Stimulated activated CD4-positive, alpha-beta T cell treated with anti-CD3 and anti-CD28 coated beads, Interleukin-12 subunit alpha, Interleukin-12 subunit beta, amount 100 ng/mL, for 4 hours (primary cell): ENCODE results near the gene OPN4.

Source experiments
- DNase-seq: peaks from one replicate; pipeline ENCODE4 v3.0.0-alpha.2; 2020

OPN4 gene

GRCh38 chr10:86663576-86664339 is 9.4 kb downstream of the OPN4 start:
- no peak for DNase-seq

DNA sequence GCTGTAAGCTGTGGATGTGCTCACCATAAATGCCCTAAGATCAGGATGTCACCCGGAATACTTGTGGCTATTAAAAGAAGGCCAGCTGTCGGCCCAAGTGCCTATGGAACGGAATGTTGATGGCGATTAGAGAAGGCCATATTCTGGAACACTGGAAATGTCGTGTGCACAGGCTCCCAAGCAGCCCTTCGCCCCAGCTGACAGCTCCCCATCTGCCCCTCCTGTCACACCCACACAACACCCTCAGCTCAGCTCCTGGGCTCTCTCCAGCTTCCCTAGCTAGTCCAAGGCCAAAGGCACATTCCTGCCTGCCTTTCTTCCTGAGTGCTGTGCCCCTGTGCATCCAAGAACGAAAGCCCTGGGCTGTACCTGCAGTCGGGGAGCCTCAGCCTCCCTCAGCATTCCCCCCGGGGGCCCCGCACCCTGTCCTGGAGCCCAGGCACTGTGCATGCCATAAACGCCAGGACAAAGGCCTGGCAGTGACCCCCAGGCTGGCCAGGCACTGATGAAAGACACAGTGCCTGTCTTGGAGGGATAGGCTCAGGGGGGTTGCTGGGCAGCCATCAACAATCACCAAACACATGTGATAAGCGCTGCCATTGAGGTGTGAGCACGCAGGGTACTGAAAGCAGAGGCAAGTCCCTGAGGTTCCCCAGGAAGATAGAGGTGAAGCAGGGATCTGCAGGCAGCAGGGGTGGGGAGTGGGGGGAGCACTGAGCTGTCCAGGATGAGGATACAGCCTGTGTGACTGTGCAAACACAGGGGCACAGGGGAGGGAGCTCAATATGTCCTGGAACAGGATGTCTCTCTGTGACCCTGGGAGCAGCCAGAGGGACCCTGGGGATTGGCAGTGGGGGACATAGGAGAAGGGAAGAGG is 10.2 kb downstream of the OPN4 start:
- no peak for DNase-seq

DNA sequence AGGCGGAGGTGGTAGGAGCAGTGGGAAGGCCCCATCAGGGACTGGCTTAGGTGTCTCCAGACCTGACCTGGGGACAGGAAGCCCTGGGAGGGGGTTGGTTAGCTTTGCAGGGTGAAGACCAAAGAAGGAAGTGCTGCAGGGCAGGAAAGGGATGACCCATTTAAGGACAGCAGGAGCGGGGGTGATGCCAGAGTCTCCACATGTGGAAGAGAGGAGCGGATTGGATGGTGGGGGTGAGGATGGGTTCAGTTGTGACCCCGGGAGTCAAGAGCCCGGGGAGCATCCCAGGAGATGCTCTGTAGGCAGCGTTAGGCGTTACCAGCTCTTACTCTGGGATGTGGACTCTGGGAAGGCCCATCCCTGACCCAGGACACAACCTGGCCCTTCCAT is 10.9 kb downstream of the OPN4 start:
- DNase-seq = no peak

DNA sequence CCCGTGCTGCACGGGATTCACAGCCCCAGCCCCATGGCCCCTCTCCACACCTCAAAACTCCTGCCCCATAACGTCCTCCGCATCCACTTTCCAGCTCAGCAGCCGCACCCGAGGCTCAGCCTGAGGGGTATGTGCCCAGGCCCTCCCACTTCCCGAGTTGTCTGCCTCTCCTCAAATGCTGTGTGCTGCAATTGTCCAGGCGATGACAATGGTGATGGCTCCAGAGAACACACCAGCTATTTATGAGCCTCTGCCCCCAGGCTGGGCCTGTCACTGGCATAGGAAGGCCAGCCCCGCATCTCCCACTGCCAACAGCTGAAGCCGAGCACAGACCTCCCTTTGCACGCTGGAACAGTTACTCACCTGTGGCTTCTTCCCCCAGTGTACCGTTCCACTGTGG is 11.5 kb downstream of the OPN4 start:
- no peak for DNase-seq

DNA sequence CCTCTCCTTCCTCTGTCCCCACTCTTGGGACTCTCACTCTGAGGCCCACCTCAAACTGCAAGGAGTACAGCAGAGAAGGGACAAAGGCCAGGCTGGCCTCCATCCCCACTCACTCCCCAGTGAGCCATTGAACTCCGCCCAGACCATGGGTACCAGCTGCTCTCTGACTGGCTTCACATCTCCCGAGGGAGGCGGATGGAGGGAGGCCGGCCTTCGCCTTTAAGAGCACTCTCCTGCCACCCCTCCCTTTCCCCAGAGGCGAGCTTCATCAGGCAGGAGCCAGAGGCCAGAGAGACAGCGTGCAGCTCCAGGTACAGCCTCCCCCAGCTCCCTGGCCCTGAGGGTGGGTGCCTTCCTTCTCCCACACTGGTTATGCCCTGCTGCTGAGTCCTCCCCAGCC is 12.2 kb downstream of the OPN4 start:
- DNase-seq = no peak

GRCh38 chr10:86667421-86668181 is 13.3 kb downstream of the OPN4 start:
- no peak for DNase-seq

DNA sequence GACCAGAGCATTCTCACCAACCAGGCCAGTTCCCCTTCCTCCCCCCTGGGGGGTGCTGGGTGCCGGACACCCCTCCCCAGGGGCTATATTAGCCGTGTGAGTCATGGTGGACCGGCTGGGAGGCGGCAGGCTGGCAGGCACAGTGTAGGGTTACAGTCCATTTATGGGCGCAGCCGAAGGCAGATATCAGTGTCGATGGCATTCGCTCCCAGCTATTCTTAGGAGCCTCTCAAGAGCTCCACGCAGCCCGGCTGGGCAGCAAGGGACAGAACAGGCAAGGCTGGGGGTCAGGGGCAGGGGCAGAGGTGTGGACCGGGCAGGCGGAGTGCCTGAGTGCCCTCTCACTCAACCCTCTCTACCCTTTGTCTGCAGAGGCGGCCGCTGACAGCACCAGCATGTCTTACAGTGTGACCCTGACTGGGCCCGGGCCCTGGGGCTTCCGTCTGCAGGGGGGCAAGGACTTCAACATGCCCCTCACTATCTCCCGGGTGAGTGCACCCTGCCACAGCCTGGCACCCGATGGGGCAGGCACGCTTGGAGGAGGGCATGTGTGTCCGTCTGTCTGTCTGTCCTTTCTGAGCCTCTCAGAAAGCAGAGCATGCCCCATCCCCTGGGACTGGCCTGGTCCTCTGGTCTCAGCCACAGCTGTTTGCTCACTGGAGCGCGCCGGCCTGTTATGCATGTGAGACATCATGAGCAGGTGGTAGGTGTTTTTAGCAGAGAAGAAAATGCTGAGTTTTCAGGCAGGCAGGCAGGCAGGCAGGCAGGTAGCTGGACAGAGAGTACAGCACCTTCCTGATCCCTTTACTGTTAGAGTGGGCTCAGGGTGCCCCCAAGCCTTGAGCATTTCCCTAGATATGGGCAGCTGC is 14.2 kb downstream of the OPN4 start, which contains the start of gene LDB3:
LDB3 (plus strand) TSS at position 215 of the 869 bp plus-strand sequence; CDS start at position 396, 181 bp downstream.
- no peak for DNase-seq

- DNase-seq = no peak
Observed at GRCh38 chr10:86670290-86670811, 16.0 kb downstream of the OPN4 start.

DNA sequence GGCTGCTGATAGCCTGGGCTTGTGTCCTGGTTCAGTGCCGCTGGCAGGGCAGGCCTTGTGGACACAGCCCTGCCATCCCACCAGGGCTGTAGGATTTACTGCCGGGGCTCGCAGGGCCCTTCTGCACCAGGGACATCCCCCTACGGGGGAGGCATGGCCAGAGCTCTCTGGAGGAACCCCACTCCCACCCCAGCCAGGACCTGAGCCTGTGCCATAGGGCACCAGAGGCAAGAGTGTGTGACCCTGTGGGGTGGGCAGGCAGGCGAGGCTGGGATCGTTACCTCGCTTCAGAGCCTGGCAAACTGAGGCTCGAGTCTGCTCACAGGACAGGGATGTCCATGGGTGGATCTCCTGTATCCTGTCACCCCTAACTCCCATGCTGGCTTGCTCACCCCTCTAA is 16.5 kb downstream of the OPN4 start:
- DNase-seq = no peak

- no peak for DNase-seq
Observed at GRCh38 chr10:86671419-86671818, 17.1 kb downstream of the OPN4 start.

- DNase-seq = no peak
Observed at GRCh38 chr10:86671985-86672710, 17.8 kb downstream of the OPN4 start.

DNA sequence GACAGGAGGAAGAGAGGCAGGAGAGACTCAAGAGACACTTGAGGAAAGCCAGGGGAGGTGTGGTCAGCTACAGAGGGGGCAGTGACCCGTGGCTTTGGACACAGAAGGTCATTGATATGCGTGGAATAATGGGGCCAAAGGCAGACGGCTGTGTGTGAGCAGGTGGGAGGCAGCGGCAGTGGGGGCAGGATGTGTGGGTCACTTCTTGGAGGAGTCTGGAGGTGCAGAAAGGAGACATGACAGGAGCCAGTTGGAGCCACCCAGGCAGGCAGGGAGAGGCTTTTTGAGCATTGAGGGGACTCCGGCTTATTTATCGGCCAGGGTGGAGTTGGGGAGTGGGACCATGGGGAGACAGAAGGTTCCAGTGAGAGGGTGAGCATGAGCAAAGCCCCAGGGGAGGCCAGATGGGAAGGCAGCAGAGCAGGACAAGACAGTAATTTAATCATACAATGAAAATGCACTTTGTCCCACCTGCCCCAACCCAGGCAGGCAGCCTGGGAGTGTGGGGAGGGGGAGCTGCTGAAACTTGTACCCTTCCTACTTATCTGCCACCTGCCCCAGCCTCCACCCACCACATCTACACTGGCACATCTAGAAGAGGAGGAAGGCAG is 19.0 kb downstream of the OPN4 start:
- no peak for DNase-seq

DNA sequence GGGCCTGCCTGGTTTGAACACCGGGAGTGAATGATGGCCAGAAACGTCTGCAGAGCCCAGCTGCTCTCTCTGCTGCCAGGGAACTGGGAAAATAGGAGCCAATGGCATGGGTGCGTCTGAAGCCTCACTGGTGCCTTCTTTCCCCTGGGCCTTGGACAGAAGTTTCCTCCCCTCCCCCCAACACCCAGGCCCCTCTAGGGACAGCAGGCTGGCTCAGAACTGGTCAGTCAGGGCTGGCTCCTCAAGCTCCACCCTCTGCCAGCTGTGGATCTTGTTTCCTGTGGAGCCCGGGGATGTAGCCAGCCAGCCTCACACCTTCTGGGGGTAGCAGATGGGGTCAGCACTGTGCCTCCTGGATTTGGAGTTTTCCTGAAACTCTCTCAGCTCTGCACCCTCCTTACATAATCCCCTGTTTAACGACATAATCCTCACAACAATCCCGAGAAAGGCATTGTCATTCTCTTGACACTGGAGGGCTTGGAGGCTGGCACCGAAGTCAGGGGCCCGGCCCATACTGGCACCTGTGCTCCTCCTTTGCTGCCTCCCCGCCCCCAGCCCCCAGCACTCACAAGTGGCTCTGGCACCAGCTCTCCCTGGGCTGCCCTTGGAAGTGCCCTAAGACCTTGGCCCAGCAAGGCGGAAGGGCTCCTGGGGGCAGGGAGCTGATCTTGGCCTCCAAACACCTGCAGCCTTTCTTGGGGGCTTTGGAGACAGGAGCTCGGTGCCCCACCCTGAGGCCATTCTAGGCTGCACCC is 19.7 kb downstream of the OPN4 start:
- DNase-seq = no peak

DNA sequence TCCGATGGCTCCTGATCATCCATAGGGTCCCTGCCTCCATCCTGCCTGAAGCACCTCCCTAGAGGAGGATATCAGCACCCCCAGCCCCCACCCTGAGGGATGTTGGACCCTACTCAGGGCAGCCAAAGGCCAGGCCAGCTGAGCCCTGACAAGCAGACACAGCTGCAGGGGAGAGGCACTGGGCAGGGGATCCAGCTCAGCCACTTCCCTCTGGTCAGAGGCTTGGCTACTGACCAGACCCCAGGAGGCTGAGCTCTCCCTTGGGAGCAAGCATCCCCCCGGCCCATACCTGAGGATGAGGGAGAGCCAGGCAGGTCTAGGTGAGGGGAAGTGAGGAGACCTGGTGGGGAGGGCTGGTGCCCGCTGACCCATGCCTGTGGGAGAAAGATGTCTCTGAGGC is 20.6 kb downstream of the OPN4 start:
- no peak for DNase-seq

DNA sequence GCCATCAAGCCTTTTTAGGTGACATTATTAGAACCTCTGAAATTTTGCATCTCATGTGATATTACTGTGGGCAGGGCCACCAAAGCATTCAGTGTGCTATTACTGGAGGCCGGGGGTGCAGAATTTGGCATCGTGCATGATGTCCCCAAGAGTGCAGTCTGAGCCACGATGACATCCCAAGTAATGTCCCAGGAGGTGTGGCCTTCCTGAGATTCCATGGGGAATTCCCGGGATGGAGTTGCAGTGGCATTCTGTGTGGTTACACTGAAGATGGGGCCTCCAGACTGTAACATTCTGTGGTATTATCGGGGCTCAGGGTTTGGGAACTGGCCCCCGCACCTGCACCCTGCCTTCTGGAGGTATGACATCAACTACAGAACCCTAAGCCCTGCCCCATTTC is 23.0 kb downstream of the OPN4 start:
- no peak for DNase-seq

- DNase-seq = no peak
Observed at GRCh38 chr10:86678999-86679792, 24.8 kb downstream of the OPN4 start.

- no peak for DNase-seq
Observed at GRCh38 chr10:86681047-86681446, 26.7 kb downstream of the OPN4 start.

DNA sequence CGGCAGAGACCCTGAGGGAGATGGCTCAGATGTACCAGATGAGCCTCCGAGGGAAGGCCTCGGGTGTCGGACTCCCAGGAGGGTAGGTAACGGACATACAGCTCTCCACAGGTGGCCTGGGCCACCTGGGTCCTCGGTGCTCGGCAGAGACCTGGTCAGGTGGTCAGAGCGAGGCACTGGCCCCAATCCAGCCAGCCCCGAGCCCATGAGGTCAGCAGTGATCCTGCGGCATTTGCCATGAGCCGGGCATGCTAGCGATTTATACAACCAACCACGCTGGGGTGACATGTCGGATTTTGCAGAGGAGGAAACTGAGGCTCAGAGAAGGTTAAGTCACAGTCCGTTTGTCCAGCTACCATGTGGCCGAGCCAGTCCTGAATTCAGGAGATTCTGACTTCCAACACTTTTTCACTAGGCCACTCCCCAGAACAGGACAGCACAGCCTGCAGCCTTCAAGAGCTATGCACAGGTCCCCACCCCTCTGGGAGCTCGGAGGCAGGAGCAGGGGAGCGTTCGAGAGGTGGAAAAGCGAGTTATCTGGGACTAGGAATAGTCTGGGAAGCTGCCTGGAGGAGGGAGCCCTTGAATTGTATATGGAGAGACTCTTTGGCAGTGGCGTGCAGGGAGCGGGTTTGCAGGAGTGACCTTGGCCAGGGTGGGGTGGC is 27.5 kb downstream of the OPN4 start:
- no peak for DNase-seq

DNA sequence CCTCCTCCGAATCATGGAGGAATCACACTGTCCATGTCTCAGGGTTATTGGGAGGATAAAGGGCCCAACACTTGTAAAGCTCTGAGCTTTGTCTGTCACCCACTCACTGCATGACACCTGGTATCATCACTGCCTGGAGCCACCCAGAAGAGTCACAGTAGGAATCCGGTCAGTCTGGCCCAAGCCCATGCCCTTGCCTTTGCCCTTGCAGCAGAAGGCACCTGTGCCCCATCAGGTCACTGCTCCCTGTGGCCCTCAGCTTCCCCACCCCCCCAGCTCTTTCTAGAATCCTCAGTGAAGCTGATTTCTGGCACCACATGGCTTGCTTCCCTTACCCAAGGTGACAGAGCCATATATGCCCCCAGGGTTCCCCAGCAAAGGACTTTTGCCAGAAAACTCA is 28.3 kb downstream of the OPN4 start:
- DNase-seq = no peak
